H9 (cell line): ENCODE results near the gene SLC19A1. TPM values are rescaled to one million over a fixed set of nuclear protein-coding genes. Genes with fewer than 3 reads are reported as not detected.

Experiments
- DNase-seq: peaks from one replicate; pipeline ENCODE4 v3.0.0-alpha.2; 2017
- H2AFZ ChIP-seq: one replicate; pipeline ENCODE4 v1.6.1; 2013; ENCODE audit warnings: mild to moderate bottlenecking, low read length, control low read depth, moderate library complexity
- H2AK5ac ChIP-seq: 2 replicates; pipeline ENCODE4 v1.6.1; 2013; ENCODE audit warnings: low read length, control low read depth, mixed read lengths; ENCODE audit not compliant: insufficient read length
- H2BK120ac ChIP-seq: one replicate; pipeline ENCODE4 v1.6.1; 2013; ENCODE audit warnings: low read depth, mild to moderate bottlenecking, low read length, control low read depth, inconsistent platforms; ENCODE audit not compliant: poor library complexity, severe bottlenecking
- H2BK12ac ChIP-seq: 2 replicates; pipeline ENCODE4 v1.6.1; 2013; ENCODE audit warnings: low read length, control low read depth, mixed read lengths, low read depth; ENCODE audit not compliant: insufficient read length
- H2BK15ac ChIP-seq: 2 replicates; pipeline ENCODE4 v1.6.1; 2013; ENCODE audit warnings: low read depth, low read length, control low read depth
- H2BK20ac ChIP-seq: one replicate; pipeline ENCODE4 v1.6.1; 2013; ENCODE audit warnings: low read depth, mild to moderate bottlenecking, low read length, control low read depth, inconsistent platforms; ENCODE audit not compliant: poor library complexity, severe bottlenecking
- H2BK5ac ChIP-seq: 2 replicates; pipeline ENCODE4 v1.6.1; 2013; ENCODE audit warnings: low read length, control low read depth, mixed read lengths; ENCODE audit not compliant: insufficient read length
- H3K14ac ChIP-seq: 2 replicates; pipeline ENCODE4 v1.6.1; 2013; ENCODE audit warnings: low read length, control low read depth; ENCODE audit not compliant: insufficient read depth
- H3K18ac ChIP-seq: 2 replicates; pipeline ENCODE4 v1.6.1; 2013; ENCODE audit warnings: low read depth, mild to moderate bottlenecking, mixed read lengths, low read length, control low read depth; ENCODE audit not compliant: insufficient read length
- H3K23ac ChIP-seq: 2 replicates; pipeline ENCODE4 v1.6.1; 2013; ENCODE audit warnings: low read length, control low read depth, mixed read lengths, low read depth; ENCODE audit not compliant: insufficient read length
- H3K23me2 ChIP-seq: 2 replicates; pipeline ENCODE4 v1.6.1; 2013; ENCODE audit warnings: low read depth, mild to moderate bottlenecking, mixed read lengths, low read length, control low read depth; ENCODE audit not compliant: insufficient read length, poor library complexity, severe bottlenecking
- H3K27ac ChIP-seq: 2 replicates; pipeline ENCODE4 v1.5.1; 2013; ENCODE audit warnings: low read length, control low read depth, mixed read lengths, low read depth; ENCODE audit not compliant: insufficient read length
- H3K27me3 ChIP-seq: 2 replicates; pipeline ENCODE4 v1.6.1; 2013; ENCODE audit warnings: low read length, control low read depth, inconsistent platforms; ENCODE audit not compliant: insufficient read depth
- H3K4ac ChIP-seq: 2 replicates; pipeline ENCODE4 v1.6.1; 2013; ENCODE audit warnings: low read depth, mild to moderate bottlenecking, control low read depth, inconsistent platforms, low read length, moderate library complexity
- H3K4me1 ChIP-seq: 2 replicates; pipeline ENCODE4 v1.6.1; 2013; ENCODE audit warnings: low read length, control low read depth, inconsistent platforms; ENCODE audit not compliant: insufficient read depth
- H3K4me2 ChIP-seq: 2 replicates; pipeline ENCODE4 v1.6.1; 2013; ENCODE audit warnings: low read length, control low read depth, mixed read lengths; ENCODE audit not compliant: insufficient read length, insufficient read depth
- H3K56ac ChIP-seq: 2 replicates; pipeline ENCODE4 v1.6.1; 2013; ENCODE audit warnings: low read depth, mild to moderate bottlenecking, mixed read lengths, low read length, control low read depth; ENCODE audit not compliant: insufficient read length
- H3K79me1 ChIP-seq: 2 replicates; pipeline ENCODE4 v1.6.1; 2013; ENCODE audit warnings: low read depth, mild to moderate bottlenecking, moderate library complexity, low read length, control low read depth, inconsistent platforms; ENCODE audit not compliant: insufficient read depth, poor library complexity, severe bottlenecking
- H3K79me2 ChIP-seq: 2 replicates; pipeline ENCODE4 v1.6.1; 2013; ENCODE audit warnings: low read length, control low read depth, inconsistent platforms; ENCODE audit not compliant: insufficient read depth
- H3K9ac ChIP-seq: 2 replicates; pipeline ENCODE4 v1.6.1; 2013; ENCODE audit warnings: low read length, control low read depth, mixed read lengths; ENCODE audit not compliant: insufficient read length; ENCODE audit errors: extremely low read depth
- H3K9me3 ChIP-seq: one replicate; pipeline ENCODE4 v1.6.1; 2013; ENCODE audit warnings: low read depth, low read length, inconsistent platforms; ENCODE audit not compliant: control insufficient read depth
- H3T11ph ChIP-seq: one replicate; pipeline ENCODE4 v1.6.1; 2013; ENCODE audit warnings: mild to moderate bottlenecking, low read length, control low read depth, inconsistent platforms
- H4K20me1 ChIP-seq: one replicate; pipeline ENCODE4 v1.6.1; 2013; ENCODE audit not compliant: control insufficient read depth, insufficient read length, insufficient read depth
- H4K5ac ChIP-seq: 2 replicates; pipeline ENCODE4 v1.6.1; 2013; ENCODE audit warnings: low read depth, mild to moderate bottlenecking, mixed read lengths, low read length, control low read depth; ENCODE audit not compliant: insufficient read length
- H4K8ac ChIP-seq: replicated peaks from 2 replicates; pipeline ENCODE4 v1.6.1; 2013; ENCODE audit warnings: low read length, control low read depth, mixed read lengths, low read depth; ENCODE audit not compliant: insufficient read length
- H4K91ac ChIP-seq: 2 replicates; pipeline ENCODE4 v1.6.1; 2013; ENCODE audit warnings: low read depth, mild to moderate bottlenecking, moderate library complexity, mixed read lengths, low read length, control low read depth; ENCODE audit not compliant: insufficient read length
- H3K27ac Mint-ChIP-seq, 3 experiments: 2 replicates in 2 of 3; 3 replicates in 1 of 3; pipeline ENCODE4 v1.8.0; 2020 to 2021; ENCODE audit warnings: mixed read lengths in 3 of 3, mild to moderate bottlenecking in 1 of 3, moderate library complexity in 1 of 3
- H3K27me3 Mint-ChIP-seq: 2 replicates; pipeline ENCODE4 v1.8.0; 2021; ENCODE audit warnings: low read depth, mild to moderate bottlenecking, moderate library complexity, mixed read lengths
- H3K36me3 Mint-ChIP-seq, 3 experiments: 2 replicates in 2 of 3; 3 replicates in 1 of 3; pipeline ENCODE4 v1.8.0; 2020 to 2021; ENCODE audit warnings: low read depth in 3 of 3, mixed read lengths in 3 of 3; ENCODE audit not compliant: insufficient read depth in 1 of 3
- H3K4me1 Mint-ChIP-seq, 2 experiments: 2 replicates each; pipeline ENCODE4 v1.8.0; 2020; ENCODE audit warnings: mixed read lengths in 2 of 2
- H3K4me3 Mint-ChIP-seq, 2 experiments: 2 replicates in 1 of 2; 3 replicates in 1 of 2; pipeline ENCODE4 v1.8.0; 2020 to 2021; ENCODE audit warnings: mild to moderate bottlenecking in 2 of 2, mixed read lengths in 2 of 2, moderate library complexity in 1 of 2
- H3K9me3 Mint-ChIP-seq, 2 experiments: 2 replicates in 1 of 2; 3 replicates in 1 of 2; pipeline ENCODE4 v1.8.0; 2020; ENCODE audit warnings: mild to moderate bottlenecking in 2 of 2, mixed read lengths in 2 of 2, moderate library complexity in 1 of 2
- WGBS: extraction: QIAGEN DNeasy Blood & Tissue Kit; methylation state at CpG from one replicate; pipeline ENCODE4 v1.1.7; 2013; ENCODE audit warnings: missing lambda C conversion rate, low lambda C conversion rate, mixed read lengths; ENCODE audit not compliant: insufficient read length; ENCODE audit errors: extremely low coverage; 5-methylcytosine and 5-hydroxymethylcytosine counted together
- total RNA-seq: library from RNA; stranded (reverse); gene quantifications from 2 replicates; pipeline ENCODE4 v1.2.1, GENCODE V29; 2021
- TF ChIP-seq, protein P1 (sequence below): fragments of 200-600 bp; sonication (generic); conservative IDR thresholded peaks from 3 replicates; pipeline ENCODE4 v1.8.0; 2021; ENCODE audit warnings: antibody characterized with exemption, mild to moderate bottlenecking

Gene SLC19A1
- total RNA-seq, 1 experiment from 2014 or later: 32.4 TPM

DNA sequence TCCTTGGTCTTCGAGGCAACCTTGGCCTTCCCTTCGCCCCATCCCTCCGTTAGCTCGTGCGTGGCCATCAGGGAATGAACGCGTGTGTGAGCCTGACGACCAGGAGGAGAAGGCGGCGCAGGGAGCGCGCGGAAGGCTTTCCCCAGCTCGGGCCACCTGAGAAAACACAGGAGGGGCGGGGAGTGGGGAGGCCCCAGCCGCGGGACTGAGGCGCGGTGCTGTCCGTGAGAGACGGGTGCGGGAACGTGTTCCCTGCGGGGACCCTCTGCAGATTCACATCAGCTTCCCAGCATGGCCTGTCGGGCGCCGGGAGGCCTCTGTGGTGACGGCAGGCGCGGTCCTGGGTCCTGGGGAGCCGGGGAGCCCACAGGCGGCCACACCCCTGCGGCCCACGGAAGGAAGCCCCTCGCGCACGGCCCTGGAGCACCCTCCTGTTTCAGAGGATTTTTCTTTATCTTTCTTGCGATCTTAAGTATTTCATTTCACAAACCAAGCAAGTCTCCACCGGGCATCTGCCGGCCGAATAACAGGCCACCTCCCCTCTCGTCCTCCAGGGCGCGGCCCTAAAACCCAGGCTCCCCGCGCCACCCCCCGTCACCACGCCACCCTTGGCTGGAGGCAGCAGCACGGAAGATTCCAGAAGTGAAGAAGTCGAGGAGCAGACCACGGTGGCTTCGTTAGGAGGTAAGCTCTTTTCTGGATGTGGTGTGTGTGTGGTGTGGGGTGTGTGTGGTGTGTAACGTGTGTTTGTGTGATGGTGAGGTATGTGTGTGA lies 66.3 kb downstream of the SLC19A1 start:
- no peak overlapping the region for H3K27ac ChIP-seq
- peaks cover 7% of the 10 kb centered on the region for H3K79me1 ChIP-seq
- H3K27me3 ChIP-seq: no peaks in the 10 kb centered on the region
- no peaks in the 10 kb centered on the region; the same call in 1 of the 2 replicates for H3K79me2 ChIP-seq
- H3K9me3 Mint-ChIP-seq: peaks cover 0 to 2% of the 10 kb centered on the region in 2 experiments; a peak in 2 of 5 replicates
- H3K4ac ChIP-seq: no peak overlapping the region
- no peak overlapping the region for H3K14ac ChIP-seq
- H4K91ac ChIP-seq: no peak overlapping the region
- H2BK120ac ChIP-seq: no peak overlapping the region
- no peaks in the 10 kb centered on the region for H3K4me1 ChIP-seq
- TF ChIP-seq, protein P1, sequence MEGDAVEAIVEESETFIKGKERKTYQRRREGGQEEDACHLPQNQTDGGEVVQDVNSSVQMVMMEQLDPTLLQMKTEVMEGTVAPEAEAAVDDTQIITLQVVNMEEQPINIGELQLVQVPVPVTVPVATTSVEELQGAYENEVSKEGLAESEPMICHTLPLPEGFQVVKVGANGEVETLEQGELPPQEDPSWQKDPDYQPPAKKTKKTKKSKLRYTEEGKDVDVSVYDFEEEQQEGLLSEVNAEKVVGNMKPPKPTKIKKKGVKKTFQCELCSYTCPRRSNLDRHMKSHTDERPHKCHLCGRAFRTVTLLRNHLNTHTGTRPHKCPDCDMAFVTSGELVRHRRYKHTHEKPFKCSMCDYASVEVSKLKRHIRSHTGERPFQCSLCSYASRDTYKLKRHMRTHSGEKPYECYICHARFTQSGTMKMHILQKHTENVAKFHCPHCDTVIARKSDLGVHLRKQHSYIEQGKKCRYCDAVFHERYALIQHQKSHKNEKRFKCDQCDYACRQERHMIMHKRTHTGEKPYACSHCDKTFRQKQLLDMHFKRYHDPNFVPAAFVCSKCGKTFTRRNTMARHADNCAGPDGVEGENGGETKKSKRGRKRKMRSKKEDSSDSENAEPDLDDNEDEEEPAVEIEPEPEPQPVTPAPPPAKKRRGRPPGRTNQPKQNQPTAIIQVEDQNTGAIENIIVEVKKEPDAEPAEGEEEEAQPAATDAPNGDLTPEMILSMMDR: no peak
- H3K36me3 Mint-ChIP-seq: peaks cover 28 to 63% (median 38%) of the 10 kb centered on the region in 3 experiments; a peak in 6 of 7 replicates
- no peaks in the 10 kb centered on the region for H4K20me1 ChIP-seq
- H3K23ac ChIP-seq: no peak overlapping the region
- H3K4me3 Mint-ChIP-seq: no peak overlapping the region
- 100% methylated on average over 1 of the region's 53 CpGs for WGBS
- H2AFZ ChIP-seq: no peak overlapping the region
- H3K56ac ChIP-seq: no peak overlapping the region
- H3T11ph ChIP-seq: no peak overlapping the region
- no peak overlapping the region for H3K18ac ChIP-seq
- H3K9me3 ChIP-seq: no peaks in the 10 kb centered on the region
- H2BK5ac ChIP-seq: no peak overlapping the region
- no peak overlapping the region for H3K9ac ChIP-seq
- no peak overlapping the region for H4K5ac ChIP-seq
- no peak overlapping the region for H2AK5ac ChIP-seq
- H3K4me1 Mint-ChIP-seq: peaks cover 6 to 7% of the 10 kb centered on the region in 2 experiments; a peak in 3 of 4 replicates
- peak overlapping the region in 2 of 3 experiments; percentile 10 to 53; a peak in 2 of 7 replicates for H3K27ac Mint-ChIP-seq
- no peaks in the 10 kb centered on the region for H3K23me2 ChIP-seq
- H2BK20ac ChIP-seq: no peak overlapping the region
- H3K4me2 ChIP-seq: no peak overlapping the region
- H3K27me3 Mint-ChIP-seq: no peaks in the 10 kb centered on the region; the same call in 1 of the 2 replicates
- H4K8ac ChIP-seq: no peak overlapping the region
- no peak overlapping the region for H2BK15ac ChIP-seq
- H2BK12ac ChIP-seq: no peak overlapping the region
- no peak for DNase-seq
